Heart left ventricle (tissue), 16 donors: ENCODE data around the gene OMA1. TPM values are rescaled to one million over a fixed set of nuclear protein-coding genes. Genes with fewer than 3 reads are reported as not detected.
A peak's percentile ranks its signal among the peaks of the same experiment; 100 is the strongest.

Source experiments
- ATAC-seq, 4 donors: fragments of 200-7000 bp; cut with Tn5 transposase; one replicate each; pipeline ENCODE4 v1.9.1; 2020 to 2022; ENCODE audit warnings: moderate library complexity in 4 of 4, mild to moderate bottlenecking in 3 of 4, moderate number of reproducible peaks in 1 of 4
- DNase-seq, 5 donors: peaks; one replicate each; pipeline ENCODE4 v3.0.0-alpha.2; 2020
- H3K27ac ChIP-seq, 12 donors: fragments of 200-600 bp; sonication (generic) in 4 of 12; one replicate each; pipeline versions ENCODE4 v1.5.0 to v1.8.0; 2016 to 2022; ENCODE audit warnings: mild to moderate bottlenecking in 2 of 12
- H3K27me3 ChIP-seq, 9 donors: fragments of 200-600 bp; sonication (generic) in 2 of 9; one replicate each; pipeline versions ENCODE4 v1.5.1 to v1.8.0; 2016 to 2022; ENCODE audit warnings: mild to moderate bottlenecking in 3 of 9
- H3K36me3 ChIP-seq, 9 donors: fragments of 200-600 bp; sonication (generic) in 2 of 9; one replicate each; pipeline versions ENCODE4 v1.5.0 to v1.8.0; 2018 to 2022; ENCODE audit warnings: mild to moderate bottlenecking in 2 of 9
- H3K4me1 ChIP-seq, 12 donors: fragments of 200-600 bp; sonication (generic) in 4 of 12; one replicate each; pipeline versions ENCODE4 v1.5.0 to v1.8.0; 2016 to 2022; ENCODE audit warnings: mild to moderate bottlenecking in 3 of 12
- H3K4me3 ChIP-seq, 12 donors: fragments of 200-600 bp; sonication (generic) in 4 of 12; one replicate each; pipeline versions ENCODE4 v1.5.0 to v1.8.0; 2017 to 2022; ENCODE audit warnings: mild to moderate bottlenecking in 9 of 12, moderate library complexity in 4 of 12
- H3K9me3 ChIP-seq, 12 donors: fragments of 200-600 bp; sonication (generic) in 4 of 12; one replicate each; pipeline versions ENCODE4 v1.5.0 to v1.8.0; 2016 to 2022; ENCODE audit warnings: mild to moderate bottlenecking in 1 of 12
- CTCF ChIP-seq, 12 donors: fragments of 200-600 bp; sonication (generic) in 4 of 12; IDR thresholded peaks; one replicate each; pipeline versions ENCODE4 v1.5.0 to v1.8.0; 2018 to 2022; ENCODE audit warnings: antibody characterized with exemption in 12 of 12, mild to moderate bottlenecking in 5 of 12
- POLR2A ChIP-seq, 2 donors: fragments of 450-650 bp; IDR thresholded peaks; one replicate each; pipeline ENCODE4 v1.6.1; 2017; ENCODE audit warnings: antibody characterized with exemption in 2 of 2, mild to moderate bottlenecking in 2 of 2, moderate library complexity in 2 of 2
- WGBS, 4 donors: extraction: QIAGEN DNeasy Blood & Tissue Kit in 2 of 4; methylation state at CpG; one replicate each; pipeline versions ENCODE4 v1.1.5 to v1.1.7; 2013 to 2018; 5-methylcytosine and 5-hydroxymethylcytosine counted together
- intact Hi-C, 10 donors: fragments of 100-400 bp; cut with DNase I; formaldehyde crosslinking; loops; one replicate each; pipeline versions ENCODE4 v1.11.1 to v1.14.2; 2022
- polyA plus RNA-seq, 2 donors: library from polyadenylated mRNA; stranded (reverse); fragments of 200-250 nt; gene quantifications; one replicate each; pipeline ENCODE4 v1.2.3, GENCODE V29; 2013
- total RNA-seq, 9 donors: library from RNA; depleted of rRNA in 2 of 9; stranded (reverse); fragments of >200 nt in 2 of 9; fragmentation: NEBNext Ultra II Directional in 3 of 9; extraction: Animal tissue kit (Norgen Biotek cat#: 25700) in 3 of 9; gene quantifications; one replicate each; pipeline versions ENCODE4 v1.1.0 to v1.2.4, GENCODE V29; 2016 to 2023
- donor health status: ischemic (EF 13 %, LVEDD 7.1; RV severe dilation, severe dysfunction).
- donor health status: healthy with polysubstance abuse.
- donor health status: DM: no; HTN: yes; CAD: no.
- donor health status: DM: no; HTN: no; CAD: no.
- donor health status: ischemic (EF 25% LVEDD 6.9; RV normal size, moderate dysfunction).
- donor health status: ischemic (EF 25% LVEDD 5.7; RV mildly dilated, moderate dysfunction).
- donor health status: healthy.
- donor health status: DM: yes; HTN: yes; CAD: no.
- donor health status: ischemic (EF 35%, LVEDD 5.7; RV mildly dilated, moderate dysfunction).
- donor health status: nonischemic (EF 11% LVEDD 7.7; RV severe dilation, severe dysfunction).
- donor health status: DM: yes; HTN: yes; CAD: no.
- donor health status: PGD.
- donor health status: ischemic (EF 29% LVEDD 5.4; RV normal size, mild dysfunction).
- donor health status: nonischemic (EF 23%, LVEDD 6.1; RV moderate dilation, normal function).

Gene OMA1
- total and polyA plus RNA-seq, 11 donors = 9.6 to 44.5 (median 28.2) TPM

- Histone ChIP-seq H3K9me3 (no peaks in the 10 kb centered on the region), H3K27ac (no peak overlapping the region), H3K4me1 (peaks cover 0 to 33% (median 0%) of the 10 kb centered on the region in 12 donors), H3K4me3 (no peak overlapping the region), H3K27me3 (no peaks in the 10 kb centered on the region), H3K36me3 (no peaks in the 10 kb centered on the region)
- DNase-seq = no peak
- no peak for ATAC-seq
- TF ChIP-seq CTCF (IDR thresholded peaks at IDR 0.05) (no peak), POLR2A (IDR thresholded peaks at IDR 0.05) (no peak)
- intact Hi-C loops = no loop called here
- 70 to 87% (median 79%) methylated on average over 4 of the region's 4 CpGs for WGBS, 4 donors
Observed at GRCh38 chr1:58435376-58435775, 111.2 kb downstream of the OMA1 start.

- no peak overlapping the region for H3K27ac ChIP-seq
- H3K36me3 ChIP-seq = no peaks in the 10 kb centered on the region
- no peak overlapping the region for H3K4me3 ChIP-seq
- WGBS, 4 donors = 92 to 95% (median 93%) methylated on average over 2 of the region's 2 CpGs
- H3K27me3 ChIP-seq = no peaks in the 10 kb centered on the region
- H3K9me3 ChIP-seq = peaks cover 0 to 3% (median 0%) of the 10 kb centered on the region in 12 donors
- TF ChIP-seq POLR2A (IDR thresholded peaks at IDR 0.05) = no peak
- DNase-seq = no peak
- intact Hi-C loops = no loop called here
- no peak for ATAC-seq
- H3K4me1 ChIP-seq = peaks cover 0 to 33% (median 0%) of the 10 kb centered on the region in 12 donors
Observed at GRCh38 chr1:58434607-58435006, 111.9 kb downstream of the OMA1 start.

GRCh38 chr1:58434181-58434580 is 112.3 kb downstream of the OMA1 start:
- intact Hi-C loops = no loop called here
- H3K27ac ChIP-seq = no peak overlapping the region
- no peak for TF ChIP-seq POLR2A (IDR thresholded peaks at IDR 0.05)
- no peak for TF ChIP-seq CTCF (IDR thresholded peaks at IDR 0.05)
- WGBS, 4 donors = 52 to 68% (median 64%) methylated on average over 2 of the region's 2 CpGs
- no peaks in the 10 kb centered on the region for H3K27me3 ChIP-seq
- H3K4me1 ChIP-seq = peaks cover 0 to 33% (median 0%) of the 10 kb centered on the region in 12 donors
- no peak for ATAC-seq
- no peak for DNase-seq
- H3K36me3 ChIP-seq = no peaks in the 10 kb centered on the region
- peaks cover 0 to 3% (median 0%) of the 10 kb centered on the region in 12 donors for H3K9me3 ChIP-seq
- no peak overlapping the region for H3K4me3 ChIP-seq

GRCh38 chr1:58432851-58433668 is 113.5 kb downstream of the OMA1 start:
- intact Hi-C loops = no loop called here
- H3K27me3 ChIP-seq = no peaks in the 10 kb centered on the region
- 45 to 61% (median 51%) methylated on average over 10 of the region's 10 CpGs for WGBS, 4 donors
- TF ChIP-seq POLR2A (IDR thresholded peaks at IDR 0.05) (no peak), CTCF (IDR thresholded peaks at IDR 0.05) (no peak)
- no peak overlapping the region for H3K4me3 ChIP-seq
- no peak for DNase-seq
- no peaks in the 10 kb centered on the region for H3K36me3 ChIP-seq
- peaks cover 0 to 33% (median 0%) of the 10 kb centered on the region in 12 donors for H3K4me1 ChIP-seq
- peaks cover 0 to 9% (median 0%) of the 10 kb centered on the region in 12 donors for H3K9me3 ChIP-seq
- H3K27ac ChIP-seq = no peak overlapping the region
- ATAC-seq = peak in 1 of 4 donors; percentile 66
